NCI-H524 treated with DMSO at 0.1 percent for 48 hours (cell line): ENCODE measurements around the gene ITGA3.

Experiments
- DNase-seq: peaks from one replicate; lab custom pipeline; 2025; lab: John Stamatoyannopoulos, UW

ITGA3 gene

GRCh38 chr17:50129728-50130558 lies 74.0 kb downstream of the ITGA3 start, which contains the start of gene SAMD14:
TSS of gene SAMD14 (minus strand) at chr17:50130160. CDS start at chr17:50124959, 5,201 bp downstream.
- DNase-seq: no peak

GRCh38 chr17:50130559-50131305 lies 74.8 kb downstream of the ITGA3 start:
- no peak for DNase-seq

- no peak for DNase-seq
Observed at GRCh38 chr17:50132104-50132794, 76.3 kb downstream of the ITGA3 start.

- DNase-seq: no peak
Observed at GRCh38 chr17:50133028-50133768, 77.3 kb downstream of the ITGA3 start.

GRCh38 chr17:50133769-50134099 lies 77.8 kb downstream of the ITGA3 start:
- no peak for DNase-seq

- DNase-seq: no peak
Observed at GRCh38 chr17:50134206-50135110, 78.5 kb downstream of the ITGA3 start.

GRCh38 chr17:50135316-50136095 lies 79.6 kb downstream of the ITGA3 start:
- DNase-seq: no peak

GRCh38 chr17:50136096-50136687 lies 80.3 kb downstream of the ITGA3 start:
- no peak for DNase-seq

GRCh38 chr17:50137042-50137441 lies 81.1 kb downstream of the ITGA3 start:
- no peak for DNase-seq

- DNase-seq: no peak
Observed at GRCh38 chr17:50139185-50139783, 83.4 kb downstream of the ITGA3 start.
